SIG-M5 (cell line): ENCODE data around the gene OS9.

Source experiments
- DNase-seq: peaks from one replicate; lab custom pipeline; 2025; lab: John Stamatoyannopoulos, UW

The OS9 gene

DNA sequence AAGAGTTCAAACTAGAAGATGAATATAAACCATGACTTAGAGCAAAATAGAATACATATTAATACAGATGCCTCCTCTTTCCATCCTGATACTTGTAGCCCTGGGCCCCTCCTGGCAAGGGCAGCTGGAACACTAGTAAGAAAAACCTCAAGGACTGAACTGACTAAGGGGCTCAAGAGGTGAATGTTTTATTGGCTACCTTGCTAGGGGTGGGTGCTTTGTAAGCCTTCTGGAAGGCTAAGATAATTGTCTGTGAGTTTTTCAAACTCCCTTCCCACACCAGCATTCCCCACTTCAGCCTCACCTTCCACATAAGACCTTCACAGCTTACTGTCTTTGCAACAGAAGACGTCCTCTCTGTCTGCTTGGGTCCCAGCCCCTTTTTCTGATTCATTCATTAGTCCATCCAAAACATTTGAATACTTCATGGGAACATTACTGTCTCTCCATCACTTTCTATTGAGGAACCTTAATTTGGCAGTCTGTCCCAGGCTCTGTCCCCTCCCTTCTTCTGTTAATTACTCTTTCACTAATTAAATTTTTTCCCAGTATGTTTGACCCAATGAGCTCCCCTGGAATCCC lies 59.9 kb downstream of the OS9 start:
- no peak for DNase-seq

DNA sequence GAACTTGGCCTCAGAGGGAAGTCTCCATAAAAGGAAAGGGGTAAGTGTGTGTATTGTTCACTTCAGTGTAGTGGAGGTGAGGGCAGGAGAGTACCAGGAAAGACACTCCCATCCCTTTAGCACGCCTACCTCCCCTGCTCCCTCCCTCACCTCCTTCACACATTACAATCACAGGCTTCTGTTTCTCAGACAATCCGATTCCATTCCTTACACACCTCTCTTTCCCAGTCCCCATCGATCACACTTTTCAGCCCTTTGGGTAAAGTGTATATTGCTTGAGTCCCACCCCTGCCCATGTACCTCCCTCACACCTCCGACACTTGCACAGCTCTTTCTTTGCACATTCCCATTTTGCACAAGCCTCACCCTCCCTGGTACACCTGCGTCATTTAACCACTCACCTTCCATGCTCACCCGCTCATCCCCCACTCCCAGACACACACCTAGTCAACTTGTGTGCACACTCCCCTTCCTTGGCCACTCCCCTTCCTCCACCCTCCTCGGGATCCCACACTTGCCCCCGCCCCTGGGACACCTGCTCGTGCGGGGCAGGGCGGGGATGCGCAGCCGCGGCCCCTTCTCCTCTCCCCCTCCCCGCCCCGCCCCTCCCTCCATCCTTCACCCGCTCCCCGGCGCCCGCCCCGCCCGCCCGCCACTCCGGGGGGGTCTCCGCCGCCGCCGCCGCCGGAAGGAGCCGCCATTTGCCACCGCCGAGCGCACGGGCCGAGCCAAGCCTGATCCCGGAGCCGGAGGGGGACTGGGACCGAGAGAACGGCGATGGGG lies 60.7 kb downstream of the OS9 start, which contains the start of gene MARCHF9:
MARCHF9 (plus strand) TSS at position 693 of the 783 bp plus-strand sequence. CDS start 426 bp downstream, outside the sequence.
- DNase-seq: no peak

DNA sequence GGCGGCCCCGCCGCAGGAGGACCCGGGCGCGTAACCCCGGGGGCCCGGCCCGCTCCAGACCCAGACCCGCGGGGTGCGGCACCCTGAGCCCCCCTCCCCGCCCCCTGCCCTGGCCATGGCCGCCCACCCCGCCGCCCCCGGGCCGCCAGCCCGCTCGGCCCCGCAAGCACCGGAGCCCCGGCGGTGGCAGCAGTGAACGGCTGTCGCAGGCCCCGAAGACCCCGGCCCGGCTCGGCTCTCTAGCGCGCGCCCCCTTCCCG lies 61.2 kb downstream of the OS9 start:
- DNase-seq: no peak

DNA sequence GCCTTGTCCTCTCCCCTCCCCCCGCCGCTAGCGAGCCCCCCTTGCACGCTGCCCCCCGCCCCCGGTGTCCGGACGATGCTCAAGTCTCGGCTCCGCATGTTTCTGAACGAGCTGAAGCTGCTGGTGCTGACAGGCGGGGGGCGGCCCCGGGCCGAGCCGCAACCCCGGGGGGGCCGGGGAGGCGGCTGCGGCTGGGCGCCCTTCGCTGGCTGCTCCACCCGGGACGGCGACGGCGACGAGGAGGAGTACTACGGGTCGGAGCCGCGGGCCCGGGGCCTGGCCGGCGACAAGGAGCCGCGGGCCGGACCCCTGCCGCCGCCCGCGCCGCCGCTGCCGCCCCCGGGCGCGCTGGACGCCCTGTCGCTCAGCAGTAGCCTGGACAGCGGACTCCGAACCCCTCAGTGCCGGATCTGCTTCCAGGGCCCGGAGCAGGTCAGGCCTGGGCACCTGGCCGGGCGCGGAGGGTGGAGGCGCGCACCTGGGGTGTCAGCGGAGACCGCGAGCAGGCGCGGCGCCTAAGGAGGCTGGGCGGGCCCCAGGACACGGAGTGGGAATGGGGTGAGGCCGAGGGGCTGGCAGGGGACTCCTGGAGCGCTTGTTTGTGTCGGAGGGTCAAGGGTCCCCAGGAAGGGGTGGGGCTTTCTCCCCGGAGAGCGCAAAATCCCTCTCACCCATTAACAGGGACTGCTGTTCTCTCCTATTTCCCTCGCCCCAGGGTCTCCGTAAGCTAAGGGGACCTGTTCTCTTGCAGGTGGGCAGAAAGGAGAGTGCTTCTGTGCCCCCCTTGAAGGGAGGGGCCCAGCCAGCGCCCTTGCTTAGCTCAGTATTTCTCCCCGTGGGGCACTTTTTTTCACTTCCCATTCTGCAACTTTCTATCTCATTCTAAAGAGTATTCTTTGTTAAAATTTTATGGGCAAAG lies 61.8 kb downstream of the OS9 start:
- no peak for DNase-seq

DNA sequence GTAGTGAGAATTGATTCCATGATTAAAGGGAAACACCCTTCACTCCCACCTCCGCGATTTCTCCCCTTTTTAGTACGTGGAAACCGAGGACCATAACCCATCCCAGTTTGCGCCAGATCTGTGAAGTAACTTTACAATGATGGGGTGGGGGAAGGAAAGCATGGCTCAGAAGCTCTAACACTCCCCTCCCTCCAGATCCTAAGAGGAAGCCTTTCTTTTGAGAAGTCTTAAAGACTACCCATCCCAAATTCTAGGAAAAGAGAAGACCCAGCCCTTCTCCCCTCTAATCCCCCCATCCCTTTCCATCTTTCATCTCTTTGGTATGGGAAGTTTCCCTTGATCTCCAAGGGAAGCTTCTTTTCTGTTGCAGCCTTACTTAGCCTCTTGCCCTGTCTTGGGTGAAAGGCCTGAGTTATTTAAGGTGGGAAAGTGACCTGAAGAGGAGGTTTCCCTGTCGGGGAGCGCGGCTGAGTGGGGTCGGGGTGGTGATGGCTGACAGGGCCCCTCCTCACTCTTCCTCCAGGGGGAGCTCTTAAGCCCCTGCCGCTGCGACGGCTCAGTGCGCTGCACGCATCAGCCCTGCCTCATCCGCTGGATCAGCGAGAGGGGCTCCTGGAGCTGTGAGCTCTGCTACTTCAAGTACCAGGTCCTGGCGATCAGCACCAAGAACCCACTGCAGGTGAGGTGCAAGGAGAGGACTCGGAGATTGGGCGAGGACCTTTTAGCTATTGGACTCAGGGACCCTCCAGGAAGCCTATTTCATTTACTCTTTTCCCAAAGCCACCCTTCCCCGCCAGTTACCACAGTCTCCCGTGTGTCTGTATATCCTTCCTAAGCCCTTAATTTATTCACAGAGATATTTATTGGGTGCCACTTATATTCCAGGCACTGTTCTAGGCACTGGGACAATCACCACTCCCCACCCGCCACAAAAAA lies 62.7 kb downstream of the OS9 start:
- peak; percentile 18 for DNase-seq

DNA sequence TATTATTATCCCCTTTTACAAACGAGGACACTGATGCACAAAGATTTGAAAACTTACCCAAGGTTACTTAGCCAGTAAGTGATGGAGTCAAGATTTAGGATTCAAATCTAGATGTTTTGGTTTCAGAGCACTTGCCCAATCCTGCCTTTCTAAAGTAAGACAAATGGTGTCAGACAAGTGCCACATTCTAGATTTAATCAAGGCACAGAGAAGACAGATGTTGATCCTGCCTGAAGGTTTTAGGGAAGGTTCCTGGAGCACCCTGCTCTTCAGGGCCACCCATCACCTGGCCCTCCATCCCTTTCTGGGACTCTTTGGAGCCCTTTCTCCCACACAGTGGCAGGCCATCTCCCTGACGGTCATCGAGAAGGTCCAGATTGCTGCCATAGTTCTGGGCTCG lies 63.8 kb downstream of the OS9 start:
- no peak for DNase-seq

DNA sequence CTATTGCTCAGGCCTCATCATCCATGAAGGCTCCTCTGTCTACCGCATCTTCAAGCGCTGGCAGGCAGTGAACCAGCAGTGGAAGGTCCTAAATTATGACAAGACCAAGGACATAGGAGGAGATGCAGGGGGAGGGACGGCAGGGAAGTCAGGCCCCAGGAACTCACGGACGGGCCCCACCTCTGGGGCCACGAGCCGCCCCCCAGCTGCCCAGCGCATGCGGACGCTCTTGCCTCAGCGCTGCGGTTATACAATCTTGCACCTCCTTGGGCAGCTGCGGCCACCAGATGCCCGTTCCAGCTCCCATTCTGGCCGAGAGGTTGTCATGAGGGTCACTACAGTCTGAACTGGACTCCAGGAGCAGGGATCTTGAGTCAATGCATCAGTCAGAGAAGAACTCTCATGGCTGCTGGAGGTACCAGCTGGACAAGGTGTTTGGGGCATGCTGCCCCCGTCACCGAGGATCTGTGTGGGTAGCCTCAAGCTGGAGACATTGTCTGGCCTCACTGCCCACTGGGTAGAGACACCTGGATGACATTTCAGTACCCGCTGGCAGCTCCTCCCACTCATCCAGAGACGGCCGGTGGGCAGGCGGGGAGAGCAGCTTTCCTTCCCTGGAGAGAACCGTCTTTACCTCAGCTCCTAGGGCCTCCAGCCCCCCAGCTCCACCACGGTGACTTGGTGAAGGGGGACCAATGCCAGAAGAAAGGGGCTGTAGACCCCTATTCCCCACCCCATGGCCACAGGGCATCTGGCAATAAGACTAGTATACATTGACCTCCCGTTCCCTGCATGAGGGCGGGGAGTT lies 64.8 kb downstream of the OS9 start:
- no peak for DNase-seq

DNA sequence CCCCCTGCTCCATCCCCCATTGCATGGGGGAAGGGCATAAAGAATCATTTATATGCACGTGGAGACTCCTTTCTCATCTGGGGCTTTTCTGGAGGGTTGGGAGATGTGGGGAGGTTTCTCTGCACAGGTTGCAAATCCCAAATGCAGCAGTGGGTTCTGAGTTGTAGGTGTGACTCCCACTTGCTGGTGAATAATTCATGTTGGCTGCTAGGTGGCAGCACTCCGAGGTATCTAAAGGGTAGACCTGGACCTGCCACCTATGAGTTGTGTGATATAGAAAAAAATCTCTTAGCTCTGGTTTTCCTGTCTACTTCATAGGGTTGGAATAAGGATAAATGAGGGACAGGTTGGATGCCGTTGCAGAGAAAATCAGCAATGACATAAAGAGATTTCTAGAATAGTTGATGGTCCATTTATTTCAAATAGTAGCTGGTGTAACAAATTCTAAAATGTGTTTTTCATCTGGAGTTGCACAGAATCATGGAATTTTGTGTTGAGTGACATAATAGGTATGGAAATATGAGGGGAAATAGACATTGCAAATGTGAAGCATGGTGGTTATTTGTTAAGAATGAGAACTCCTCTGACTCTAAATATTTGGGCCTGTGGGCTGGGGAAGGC lies 65.5 kb downstream of the OS9 start:
- no peak for DNase-seq

DNA sequence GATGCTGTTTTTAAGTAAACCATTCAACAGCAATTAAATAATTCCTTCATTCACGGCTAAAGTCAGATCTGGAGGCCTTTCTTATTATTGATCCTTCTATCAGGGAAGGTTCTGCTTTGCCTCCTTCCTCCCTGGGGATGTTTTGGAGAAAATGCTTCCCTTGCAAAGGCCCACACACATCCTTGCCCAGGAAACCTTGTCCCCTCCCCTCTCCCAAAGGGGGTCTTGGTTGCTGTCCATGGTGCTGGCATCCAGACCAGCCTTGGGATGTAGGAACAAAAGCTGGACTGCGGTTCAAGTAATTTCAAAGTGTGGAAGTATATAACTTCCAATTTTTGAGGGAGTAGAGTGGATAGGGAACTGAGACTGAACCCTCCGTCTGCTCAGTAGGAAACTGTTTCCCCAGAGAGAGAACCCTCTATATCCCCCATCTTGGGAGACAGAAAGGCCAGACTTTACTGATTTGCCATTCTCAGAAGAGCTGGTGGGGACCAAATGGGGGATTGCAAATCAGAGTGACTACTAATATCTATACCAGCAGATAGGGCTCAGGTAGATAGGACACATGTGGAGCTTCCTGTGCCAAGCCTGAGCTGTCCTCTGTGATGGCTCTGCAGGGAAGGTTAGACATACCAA lies 66.5 kb downstream of the OS9 start:
- DNase-seq: no peak

DNA sequence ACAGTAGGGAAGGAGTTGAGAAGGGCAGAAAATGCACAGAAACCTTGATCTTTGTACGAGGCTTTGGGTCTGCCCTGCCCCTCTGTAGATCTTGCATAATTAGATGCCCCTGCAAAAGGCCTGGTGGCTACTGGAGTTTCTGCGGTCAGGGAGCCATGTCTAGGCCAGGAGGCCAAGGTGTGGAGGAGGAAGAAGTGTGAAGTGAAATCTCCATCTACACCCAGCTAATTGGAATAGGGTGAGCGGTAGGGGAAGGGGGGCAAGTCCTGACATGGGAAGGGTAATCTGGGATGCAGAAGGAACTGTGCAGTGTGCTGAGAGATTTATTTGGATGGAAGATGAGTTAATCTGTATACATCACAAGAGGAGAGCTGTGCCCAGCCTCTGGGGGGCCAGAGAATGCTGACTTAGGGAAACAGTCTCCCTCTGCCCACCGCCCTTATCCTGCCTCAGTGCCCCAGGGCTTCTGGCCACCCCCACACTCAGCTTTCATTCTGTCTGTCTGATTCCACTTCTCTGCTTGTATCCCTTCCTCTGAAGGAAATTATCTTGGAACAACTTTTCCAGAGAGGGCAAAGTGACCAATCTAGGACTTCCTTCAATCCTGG lies 67.6 kb downstream of the OS9 start:
- DNase-seq: no peak

DNA sequence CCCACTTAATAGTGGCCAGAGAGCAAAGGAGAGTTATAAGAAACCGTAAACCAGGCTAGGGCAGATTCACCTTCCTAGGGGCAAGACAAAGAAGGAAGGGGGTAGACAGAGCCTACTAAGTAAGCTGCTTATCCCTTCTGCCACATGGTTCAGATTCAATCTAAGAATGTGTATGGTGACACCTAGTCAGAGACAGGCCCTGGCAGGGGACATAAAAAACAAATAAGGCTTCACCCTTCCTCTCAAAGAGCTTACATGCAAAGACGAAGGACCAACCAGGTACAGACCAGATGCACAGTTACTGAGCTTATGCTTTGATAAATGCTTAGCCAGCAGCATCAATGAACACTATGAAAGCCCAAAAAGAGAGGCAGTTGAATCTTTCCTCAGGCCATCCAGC lies 68.5 kb downstream of the OS9 start:
- DNase-seq: no peak

DNA sequence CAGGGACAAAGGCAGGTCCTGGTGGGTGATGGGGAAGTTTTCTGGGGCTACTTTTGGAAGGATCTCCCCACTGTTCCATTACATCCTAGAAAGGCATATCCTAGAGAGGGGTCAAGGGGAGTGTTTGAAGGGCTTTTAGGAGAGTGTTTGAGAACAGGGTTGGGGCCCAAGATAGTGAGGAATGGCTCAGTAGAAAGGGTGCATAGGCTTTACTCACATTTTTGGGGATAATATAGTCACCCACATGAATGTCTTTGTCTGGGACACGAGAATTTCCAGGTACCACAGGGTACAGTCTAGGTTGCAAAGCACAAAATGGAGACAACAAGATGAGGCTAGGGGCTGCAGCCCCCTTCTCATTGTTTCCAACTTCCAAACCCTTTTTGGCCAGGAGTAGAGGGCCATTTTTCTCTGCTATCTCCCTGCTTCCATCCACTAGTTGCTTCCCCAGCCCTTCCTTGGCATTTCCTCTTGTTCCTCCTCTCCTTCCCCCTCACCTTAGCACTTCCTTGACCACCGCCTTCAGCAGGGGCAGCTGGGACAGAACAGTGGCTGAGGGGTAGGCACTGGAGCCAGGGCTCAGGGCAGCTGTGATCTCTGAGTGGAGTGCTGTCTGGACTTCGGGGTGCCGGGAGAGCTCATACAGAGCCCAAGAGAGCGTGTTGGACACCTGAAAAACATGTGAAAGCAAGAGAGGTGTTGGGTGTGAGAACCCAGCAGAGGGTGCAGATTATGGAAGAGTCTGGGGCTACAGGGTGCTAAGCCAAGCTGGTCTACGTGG lies 70.1 kb downstream of the OS9 start:
- no peak for DNase-seq

DNA sequence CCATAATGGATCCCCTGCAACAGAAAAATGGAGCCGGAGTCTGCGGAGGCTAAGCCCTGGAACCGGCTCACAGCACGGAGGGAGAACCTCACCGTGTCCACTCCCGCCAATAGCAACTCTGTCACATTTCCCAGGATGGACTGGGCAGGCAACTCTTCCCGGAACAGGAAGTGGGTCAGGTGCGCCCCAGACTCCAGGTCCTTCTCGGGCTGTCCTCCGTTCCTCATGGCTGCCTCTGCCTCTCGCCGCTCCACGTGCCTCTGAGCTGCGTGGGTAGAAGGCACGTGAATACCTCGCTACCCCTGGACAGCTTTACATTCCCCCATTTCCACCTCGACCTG lies 70.7 kb downstream of the OS9 start:
- DNase-seq: no peak

DNA sequence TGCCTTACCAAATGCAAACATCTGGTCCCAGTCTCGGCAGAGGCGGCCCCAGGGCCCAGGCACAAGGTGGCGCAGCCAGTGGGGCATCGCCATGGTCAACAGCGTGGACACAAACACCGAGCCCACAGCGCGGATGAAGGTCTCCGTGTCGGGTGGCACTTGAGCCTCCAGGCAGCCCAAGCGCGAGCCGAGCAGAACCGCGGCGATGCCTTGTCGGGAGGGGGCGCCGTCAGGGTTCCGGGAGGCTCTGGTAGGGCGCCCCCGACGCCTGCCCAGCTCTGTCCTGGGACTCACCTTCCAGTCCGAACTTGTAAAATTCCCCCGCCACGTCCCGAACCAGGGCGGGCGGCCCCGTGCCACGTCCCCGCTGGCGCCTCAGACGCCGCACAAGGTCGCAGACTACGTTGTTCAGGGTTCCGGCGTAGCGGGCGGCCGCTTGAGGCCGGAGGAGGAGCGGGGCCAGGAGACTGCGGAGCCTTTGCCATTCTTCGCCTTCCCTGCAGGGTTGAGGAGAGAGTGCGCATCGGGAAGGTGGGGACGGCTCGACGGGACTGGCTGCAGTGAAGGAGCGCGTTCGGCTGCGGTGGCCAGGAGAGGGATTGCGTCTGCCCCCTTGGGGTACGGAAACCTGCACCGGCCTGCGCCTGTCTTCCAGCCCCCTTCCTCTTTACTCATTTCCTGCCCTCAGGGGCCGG lies 71.2 kb downstream of the OS9 start:
- DNase-seq: no peak

DNA sequence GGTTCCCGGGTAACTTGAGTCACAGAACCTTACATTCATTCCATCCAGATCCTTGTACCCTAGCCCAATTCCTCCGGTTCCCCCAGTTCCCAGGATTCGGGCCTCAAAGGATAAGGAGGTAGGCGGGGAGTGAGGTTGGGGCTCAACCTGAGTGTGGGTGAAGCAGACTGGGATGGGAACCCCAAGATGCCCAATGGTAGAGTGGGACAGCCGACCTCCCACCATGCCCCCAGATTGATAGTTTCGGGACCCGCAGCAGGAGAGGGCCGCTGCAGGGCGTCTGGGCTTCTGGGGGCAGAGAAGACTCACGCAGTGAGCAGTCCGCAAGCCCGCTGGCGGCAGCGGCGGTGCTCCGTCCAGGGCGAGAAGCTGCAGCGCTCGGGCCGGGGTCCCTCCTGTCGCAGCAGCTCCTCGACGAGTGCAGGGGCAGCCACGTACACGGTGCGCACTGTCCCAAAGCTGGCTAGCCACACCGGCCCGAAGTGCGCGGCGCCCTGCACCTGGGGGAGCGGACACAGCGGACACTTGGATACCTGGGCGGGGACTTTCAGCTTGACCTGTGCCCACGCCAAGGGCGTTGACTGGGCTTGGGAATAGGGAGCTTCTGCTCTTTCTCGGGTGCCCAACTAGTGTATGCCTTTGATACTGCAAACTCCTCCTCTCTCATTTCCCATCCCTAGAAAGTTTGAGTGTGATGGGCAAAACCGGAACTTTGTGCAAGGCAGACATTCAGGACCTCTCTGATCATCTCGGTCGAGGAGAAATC lies 71.9 kb downstream of the OS9 start:
- no peak for DNase-seq

DNA sequence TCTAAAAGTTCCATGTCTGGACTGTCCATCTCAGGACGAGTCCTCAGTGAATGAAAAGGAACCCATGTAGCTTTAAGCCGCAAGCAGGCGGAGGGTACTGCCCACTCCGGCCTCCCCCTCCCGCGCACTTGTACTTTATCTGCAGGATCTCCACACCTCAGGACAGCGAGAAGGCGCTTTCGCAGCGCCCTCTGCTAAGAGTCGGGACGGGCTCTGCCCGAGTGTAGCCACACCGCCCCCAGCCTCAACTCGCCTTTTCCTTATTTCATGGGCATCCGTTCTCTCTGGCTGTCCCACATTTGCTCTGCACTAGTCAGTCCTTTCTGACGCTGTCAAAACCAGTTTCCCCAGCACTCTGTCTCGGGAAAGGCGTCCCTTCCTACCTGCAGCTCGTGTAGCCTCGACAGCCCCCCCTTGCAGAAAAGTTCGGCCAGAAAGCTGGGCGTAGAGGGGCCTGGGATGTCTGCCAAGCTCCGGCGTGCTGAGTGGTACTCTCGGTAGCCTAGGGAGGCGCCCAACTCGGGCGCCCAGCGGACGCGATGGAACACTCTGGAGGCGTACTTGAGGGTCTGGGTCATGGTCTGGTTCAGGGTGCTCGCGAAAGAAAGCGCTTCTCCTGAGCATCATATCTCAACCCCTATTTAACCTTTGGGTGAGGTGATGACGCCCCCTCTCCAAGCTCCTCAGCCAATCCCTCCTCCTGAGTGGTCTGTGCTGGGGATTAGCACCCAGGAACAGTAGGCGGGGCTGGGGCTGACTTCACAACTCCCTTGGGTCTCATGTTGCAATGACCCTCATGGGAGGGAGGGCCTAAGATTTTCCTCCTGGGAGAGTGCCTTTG lies 72.8 kb downstream of the OS9 start, which contains the start of gene CYP27B1:
CYP27B1 (minus strand) TSS at position 615 of the 841 bp plus-strand sequence; CDS start at position 578, 37 bp downstream.
- DNase-seq: no peak

DNA sequence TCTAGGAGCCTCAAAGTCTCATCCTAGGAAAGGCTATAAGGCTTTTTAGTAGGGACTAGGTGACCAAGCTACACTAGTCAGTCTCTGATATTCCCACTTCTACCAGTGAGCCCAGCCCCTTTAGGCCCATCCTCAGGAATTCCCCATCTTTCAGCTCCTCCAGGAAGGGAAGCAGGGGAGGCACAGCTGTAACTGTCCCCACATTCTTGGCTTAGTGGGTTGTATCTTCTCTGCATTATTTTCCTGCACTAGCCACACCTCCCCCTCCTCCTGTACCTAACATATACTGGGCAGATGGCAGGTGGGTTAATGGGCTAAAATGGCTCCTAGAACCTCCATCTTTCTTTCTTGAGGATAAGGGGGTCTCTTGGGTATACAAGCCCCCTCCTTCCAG lies 73.4 kb downstream of the OS9 start:
- DNase-seq: no peak
